HG02798 (cell line): ENCODE data around the gene MSRB1.

Experiments
- ATAC-seq: cut with Tn5 transposase; IDR thresholded peaks from one replicate; pipeline ENCODE4 v1.9.1; 2021; ENCODE audit warnings: mild to moderate bottlenecking; ENCODE audit not compliant: unreplicated experiment, poor library complexity

The MSRB1 gene

DNA sequence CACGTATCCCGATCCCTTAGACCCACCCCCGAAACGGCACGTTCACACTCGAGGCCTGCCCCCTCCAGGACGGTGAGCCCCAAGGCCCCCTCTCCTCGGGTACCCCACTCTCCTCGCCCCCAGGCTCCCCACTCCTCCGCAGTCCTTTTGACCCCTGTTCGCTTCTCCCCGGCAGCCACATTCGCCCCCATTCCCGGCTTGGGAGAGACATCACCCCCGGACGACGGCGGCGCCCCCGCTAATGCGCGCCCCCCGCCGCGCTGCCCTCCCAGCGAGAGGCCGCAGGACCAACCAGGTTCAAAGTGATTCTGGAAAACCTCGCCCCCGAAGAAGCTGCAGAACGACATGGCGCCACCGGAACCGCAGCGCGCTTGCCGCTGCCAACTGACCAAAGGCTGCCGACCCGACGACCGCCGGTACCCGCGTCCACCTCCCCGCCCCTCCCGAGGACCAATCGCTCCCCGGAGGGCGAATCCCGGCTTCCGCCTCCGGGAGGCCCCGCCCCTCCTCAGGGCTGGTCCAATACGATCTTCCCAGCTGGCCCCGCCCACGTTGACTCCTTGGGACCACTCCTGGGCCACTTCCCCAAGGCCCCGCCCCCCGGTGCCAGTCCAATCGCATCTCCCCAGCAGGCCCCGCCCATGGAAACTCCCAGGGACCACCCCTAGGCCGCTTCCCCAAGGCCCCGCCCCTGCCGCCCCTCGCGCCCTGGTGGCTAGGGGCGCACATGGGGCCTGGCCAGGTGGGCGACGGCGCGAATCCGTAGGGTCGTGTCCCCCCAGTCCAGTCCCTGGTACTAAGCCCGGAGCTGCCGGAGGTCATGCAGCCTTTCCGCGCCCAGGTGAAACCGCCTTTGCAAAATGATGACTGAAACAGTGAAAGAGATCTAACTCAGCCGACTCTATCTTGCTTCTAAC is at the start of gene MSRB1:
TSS of gene MSRB1 (minus strand) at position 390 of the 917 bp plus-strand sequence. CDS start at position 347, 43 bp downstream.
- peak; percentile 96 for ATAC-seq

GRCh38 chr16:1991948-1992703 is 49.1 kb upstream of the MSRB1 start:
- peak; percentile 68 for ATAC-seq

GRCh38 chr16:1991588-1991947 is 48.6 kb upstream of the MSRB1 start:
- ATAC-seq, result no peak

- no peak for ATAC-seq
These were observed 48.1 kb upstream of the MSRB1 start for GRCh38 chr16:1991135-1991551.

DNA sequence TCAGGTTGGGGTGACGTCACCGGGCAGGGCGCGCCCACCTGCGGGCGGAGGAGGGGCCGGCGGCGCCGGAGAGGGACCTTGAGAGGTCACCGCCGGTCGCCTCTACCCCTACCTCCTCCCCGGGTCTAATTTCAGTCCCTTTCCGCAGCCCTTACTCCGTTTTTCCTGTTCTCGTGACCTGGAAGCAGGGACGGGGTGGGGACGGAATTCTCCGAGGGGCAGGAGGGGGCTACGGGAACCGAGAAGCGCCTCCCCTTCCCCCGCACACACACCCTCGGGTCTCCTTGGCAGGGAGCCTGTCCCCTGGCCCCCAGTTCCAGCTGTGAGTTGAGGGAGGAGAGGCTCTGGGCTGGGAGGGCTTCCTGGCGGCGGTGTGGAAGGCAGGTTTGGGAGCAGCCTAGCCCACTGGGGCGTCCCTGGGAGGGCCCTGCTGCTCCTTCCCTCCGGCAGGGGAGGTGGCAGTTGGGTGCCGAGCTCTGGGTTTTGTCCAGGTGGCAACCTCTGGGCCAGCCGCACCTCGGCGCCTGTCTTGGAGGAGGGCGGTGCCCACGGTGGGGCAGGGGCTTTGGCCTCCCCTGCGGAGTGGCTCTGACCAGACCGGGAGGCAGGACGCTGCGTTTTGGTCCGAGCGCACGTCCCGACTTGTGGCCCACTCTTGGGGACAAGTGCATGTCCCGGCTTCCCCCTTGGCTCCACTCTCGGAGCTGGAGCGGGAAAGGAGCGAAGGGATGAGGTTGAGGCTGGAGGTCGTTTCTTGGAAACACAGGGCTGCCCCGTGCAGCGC is 47.5 kb upstream of the MSRB1 start:
- no peak for ATAC-seq

- ATAC-seq, result no peak
These were observed 47.0 kb upstream of the MSRB1 start for GRCh38 chr16:1990101-1990350.

GRCh38 chr16:1989209-1990100 is 46.5 kb upstream of the MSRB1 start, which contains the start of gene SYNGR3:
TSS of gene SYNGR3 (plus strand) at chr16:1989970. CDS start at chr16:1990103, 133 bp downstream.
- no peak for ATAC-seq

- ATAC-seq, result no peak
These were observed 44.2 kb upstream of the MSRB1 start for GRCh38 chr16:1987198-1987597.

DNA sequence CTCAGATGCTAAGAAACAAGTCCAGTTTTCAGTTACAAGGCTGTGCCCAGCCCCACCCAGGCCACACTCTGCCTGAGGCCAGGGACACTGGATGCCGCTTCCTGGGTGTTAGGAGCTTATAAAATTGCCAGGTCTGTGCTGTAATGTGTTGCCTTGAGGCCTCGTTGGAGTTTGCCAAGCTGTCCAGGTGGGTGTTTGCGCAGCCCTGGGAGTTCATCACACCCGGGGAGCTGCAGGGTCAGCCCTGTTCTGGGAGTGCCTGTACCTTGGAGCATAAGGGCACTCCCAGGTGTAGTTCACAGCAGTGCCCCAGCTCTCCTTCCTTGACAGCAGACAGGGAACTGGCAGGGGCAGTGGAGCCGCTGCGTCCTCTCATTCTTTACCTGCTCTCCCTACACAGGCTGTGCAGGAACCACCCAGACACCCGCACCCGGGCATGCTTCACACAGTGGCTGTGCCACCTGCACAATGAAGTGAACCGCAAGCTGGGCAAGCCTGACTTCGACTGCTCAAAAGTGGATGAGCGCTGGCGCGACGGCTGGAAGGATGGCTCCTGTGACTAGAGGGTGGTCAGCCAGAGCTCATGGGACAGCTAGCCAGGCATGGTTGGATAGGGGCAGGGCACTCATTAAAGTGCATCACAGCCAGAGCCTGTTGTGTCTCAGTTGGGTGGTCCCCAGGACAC is 42.6 kb upstream of the MSRB1 start:
- ATAC-seq, result no peak

DNA sequence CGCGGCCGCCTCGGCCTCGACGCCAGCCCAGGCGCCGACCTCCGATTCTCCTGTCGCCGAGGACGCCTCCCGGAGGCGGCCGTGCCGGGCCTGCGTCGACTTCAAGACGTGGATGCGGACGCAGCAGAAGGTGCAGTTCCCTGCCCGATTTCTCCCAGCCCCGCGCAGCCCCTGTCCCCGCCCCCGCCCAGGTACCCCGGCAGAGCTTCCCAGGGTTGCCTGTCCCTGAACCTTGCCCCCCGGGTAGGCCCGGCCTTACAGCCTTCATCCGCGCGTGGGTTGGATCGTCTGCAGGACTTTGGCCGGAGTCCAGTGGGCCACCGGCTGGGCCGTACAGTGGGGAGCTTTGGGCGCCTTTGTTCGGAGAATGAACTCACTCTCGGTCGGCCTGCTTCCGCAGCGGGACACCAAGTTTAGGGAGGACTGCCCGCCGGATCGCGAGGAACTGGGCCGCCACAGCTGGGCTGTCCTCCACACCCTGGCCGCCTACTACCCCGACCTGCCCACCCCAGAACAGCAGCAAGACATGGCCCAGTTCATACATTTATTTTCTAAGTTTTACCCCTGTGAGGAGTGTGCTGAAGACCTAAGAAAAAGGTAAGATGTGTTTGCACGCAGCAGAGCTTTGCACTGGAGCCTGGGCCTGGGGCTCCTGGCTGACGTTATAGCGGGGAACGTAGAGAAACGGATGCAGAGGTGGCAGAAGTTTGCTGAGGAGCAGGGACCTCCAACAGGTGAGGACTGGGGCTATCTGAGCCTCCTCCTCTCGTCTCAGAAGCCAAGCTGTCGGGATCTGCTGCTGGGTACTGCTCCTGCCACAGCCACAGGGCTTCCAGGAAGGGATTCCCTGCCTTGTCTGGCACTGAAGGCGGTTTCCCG is 41.6 kb upstream of the MSRB1 start:
- peak; percentile 5 for ATAC-seq

GRCh38 chr16:1983544-1984346 is 40.7 kb upstream of the MSRB1 start, which contains the start of gene GFER:
TSS of gene GFER (plus strand) at chr16:1984193. CDS start at chr16:1984219, 26 bp downstream.
- peak; percentile 91 for ATAC-seq

DNA sequence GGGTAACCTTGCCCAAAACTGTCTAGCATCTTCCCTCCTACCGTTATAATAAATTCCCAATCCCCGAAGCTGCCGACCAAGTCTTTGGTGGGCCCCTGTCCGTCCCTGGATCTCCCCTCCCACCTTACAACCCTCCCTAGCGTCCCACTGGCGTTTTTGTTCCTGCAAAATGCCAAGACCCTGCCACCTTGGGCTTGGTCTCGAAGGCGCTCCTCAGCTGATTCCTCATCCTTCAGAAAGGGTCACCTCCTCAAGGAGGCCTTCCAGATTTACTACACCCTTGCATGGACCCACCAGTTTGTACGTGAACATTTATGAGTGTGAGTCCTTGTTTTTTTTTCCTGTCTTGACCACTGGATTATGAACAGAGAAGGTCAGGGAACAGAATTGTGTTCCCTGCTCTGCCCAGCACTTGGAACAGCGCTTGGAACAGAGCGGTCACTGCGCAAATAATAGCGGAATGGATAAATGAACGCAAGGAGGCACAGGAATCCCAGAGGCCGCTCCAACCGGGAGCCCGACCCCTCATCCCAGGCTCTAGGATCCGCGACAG is 40.1 kb upstream of the MSRB1 start:
- ATAC-seq, result no peak

GRCh38 chr16:1982013-1982433 is 39.0 kb upstream of the MSRB1 start:
- no peak for ATAC-seq

DNA sequence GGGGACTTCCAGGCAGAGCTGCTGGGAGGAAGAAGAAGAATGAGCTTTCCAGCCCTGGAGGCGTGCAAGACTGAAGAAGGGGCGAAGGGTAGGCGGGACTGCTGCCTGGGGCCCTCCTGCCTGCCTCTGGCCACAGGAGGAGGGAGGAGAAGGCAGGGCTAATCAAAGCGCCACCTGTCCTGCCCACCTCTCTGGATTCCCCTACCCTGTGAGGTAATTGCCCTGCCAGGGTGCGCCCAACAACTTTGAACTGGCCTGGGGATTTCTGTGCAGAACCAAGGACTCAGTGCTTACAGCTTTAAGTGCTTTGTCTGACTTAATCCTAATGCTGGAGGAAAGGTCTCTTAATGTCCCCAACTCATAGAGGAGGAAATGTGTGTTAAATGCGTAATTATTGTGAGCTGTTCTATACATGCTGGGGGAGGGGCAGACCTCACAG is 38.4 kb upstream of the MSRB1 start, which contains the start of gene NOXO1:
TSS of gene NOXO1 (minus strand) at position 72 of the 439 bp plus-strand sequence. CDS start 290 bp downstream, outside the sequence.
- ATAC-seq, result no peak

- ATAC-seq, result no peak
These were observed 37.7 kb upstream of the MSRB1 start for GRCh38 chr16:1980770-1981087.

GRCh38 chr16:1980030-1980769 is 37.2 kb upstream of the MSRB1 start:
- no peak for ATAC-seq
